IPS-20b (cell line): Measurements from ENCODE around the gene ACKR4.
"Not testable (repeated sequence)": the region's sequence is repeated elsewhere in the genome, so short reads cannot be mapped to it uniquely, and the experiment has no call there.

Experiments used
- H3K27ac ChIP-seq: one replicate; pipeline ENCODE4 v1.5.1; 2013; ENCODE audit warnings: low read length
- H3K27me3 ChIP-seq: 2 replicates; pipeline ENCODE4 v1.6.1; 2013; ENCODE audit warnings: mild to moderate bottlenecking, low read length, inconsistent platforms; ENCODE audit not compliant: insufficient read depth
- H3K36me3 ChIP-seq: 2 replicates; pipeline ENCODE4 v1.6.1; 2013; ENCODE audit warnings: low read depth, mild to moderate bottlenecking, inconsistent platforms, low read length, moderate library complexity; ENCODE audit not compliant: insufficient read depth
- H3K4me1 ChIP-seq: 2 replicates; pipeline ENCODE4 v1.6.1; 2013; ENCODE audit warnings: mild to moderate bottlenecking, control low read depth, inconsistent platforms, low read length, moderate library complexity; ENCODE audit not compliant: insufficient read depth
- H3K4me3 ChIP-seq: 2 replicates; pipeline ENCODE4 v1.5.1; 2013; ENCODE audit warnings: mild to moderate bottlenecking, low read length, inconsistent platforms
- H3K9ac ChIP-seq: 2 replicates; pipeline ENCODE4 v1.6.1; 2013; ENCODE audit warnings: low read depth, mild to moderate bottlenecking, inconsistent platforms, low read length, moderate library complexity
- H3K9me3 ChIP-seq: 2 replicates; pipeline ENCODE4 v1.6.1; 2013; ENCODE audit warnings: mild to moderate bottlenecking, low read depth, low read length, inconsistent platforms; ENCODE audit not compliant: insufficient read depth

The ACKR4 gene

GRCh38 chr3:132623646-132624045 lies 26.6 kb downstream of the ACKR4 start:
- H3K27me3 ChIP-seq: no peaks in the 10 kb centered on the region
- no peak overlapping the region for H3K9ac ChIP-seq
- no peaks in the 10 kb centered on the region for H3K4me1 ChIP-seq
- H3K27ac ChIP-seq: no peak overlapping the region
- H3K36me3 ChIP-seq: peaks cover 18% of the 10 kb centered on the region
- no peak overlapping the region for H3K4me3 ChIP-seq
- no peaks in the 10 kb centered on the region for H3K9me3 ChIP-seq

- peaks cover 18% of the 10 kb centered on the region for H3K36me3 ChIP-seq
- H3K9me3 ChIP-seq: no peaks in the 10 kb centered on the region
- H3K9ac ChIP-seq: no peak overlapping the region
- no peak overlapping the region for H3K4me3 ChIP-seq
- no peak overlapping the region for H3K27ac ChIP-seq
- no peaks in the 10 kb centered on the region for H3K4me1 ChIP-seq
- no peaks in the 10 kb centered on the region for H3K27me3 ChIP-seq
Measured at GRCh38 chr3:132624790-132625189, 27.7 kb downstream of the ACKR4 start.

GRCh38 chr3:132625613-132626012 lies 28.5 kb downstream of the ACKR4 start:
- Histone ChIP-seq H3K36me3 (peaks cover 18% of the 10 kb centered on the region), H3K27me3 (no peaks in the 10 kb centered on the region), H3K9me3 (no peaks in the 10 kb centered on the region), H3K4me1 (no peaks in the 10 kb centered on the region), H3K9ac (no peak overlapping the region), H3K27ac (no peak overlapping the region), H3K4me3 (no peak overlapping the region)

- H3K27ac ChIP-seq: no peak overlapping the region
- no peak overlapping the region for H3K4me3 ChIP-seq
- H3K9me3 ChIP-seq: no peaks in the 10 kb centered on the region
- no peaks in the 10 kb centered on the region for H3K4me1 ChIP-seq
- peaks cover 18% of the 10 kb centered on the region for H3K36me3 ChIP-seq
- no peak overlapping the region for H3K9ac ChIP-seq
- H3K27me3 ChIP-seq: no peaks in the 10 kb centered on the region
Measured at GRCh38 chr3:132626955-132627354, 29.9 kb downstream of the ACKR4 start.

- no peak overlapping the region for H3K4me3 ChIP-seq
- no peaks in the 10 kb centered on the region for H3K9me3 ChIP-seq
- H3K4me1 ChIP-seq: no peaks in the 10 kb centered on the region
- no peak overlapping the region for H3K27ac ChIP-seq
- no peaks in the 10 kb centered on the region for H3K27me3 ChIP-seq
- no peak overlapping the region for H3K9ac ChIP-seq
- peaks cover 18% of the 10 kb centered on the region for H3K36me3 ChIP-seq
Measured at GRCh38 chr3:132628157-132628556, 31.1 kb downstream of the ACKR4 start.

GRCh38 chr3:132629928-132630327 lies 32.9 kb downstream of the ACKR4 start:
- Histone ChIP-seq H3K4me3 (no peak overlapping the region), H3K9ac (no peak overlapping the region), H3K27ac (no peak overlapping the region), H3K9me3 (no peaks in the 10 kb centered on the region), H3K4me1 (no peaks in the 10 kb centered on the region), H3K27me3 (no peaks in the 10 kb centered on the region), H3K36me3 (peaks cover 18% of the 10 kb centered on the region)

GRCh38 chr3:132630612-132631011 lies 33.5 kb downstream of the ACKR4 start:
- H3K9me3 ChIP-seq: no peaks in the 10 kb centered on the region
- H3K27me3 ChIP-seq: no peaks in the 10 kb centered on the region
- no peak overlapping the region for H3K4me3 ChIP-seq
- H3K9ac ChIP-seq: no peak overlapping the region
- no peaks in the 10 kb centered on the region for H3K4me1 ChIP-seq
- H3K36me3 ChIP-seq: peaks cover 18% of the 10 kb centered on the region
- no peak overlapping the region for H3K27ac ChIP-seq

GRCh38 chr3:132635052-132635451 lies 38.0 kb downstream of the ACKR4 start:
- no peak overlapping the region for H3K27ac ChIP-seq
- no peak overlapping the region for H3K9ac ChIP-seq
- H3K9me3 ChIP-seq: no peaks in the 10 kb centered on the region

GRCh38 chr3:132637590-132637989 lies 40.5 kb downstream of the ACKR4 start:
- no peak overlapping the region for H3K9ac ChIP-seq
- no peaks in the 10 kb centered on the region; the same call in 1 of the 2 replicates for H3K4me1 ChIP-seq
- H3K9me3 ChIP-seq: no peaks in the 10 kb centered on the region
- no peak overlapping the region for H3K4me3 ChIP-seq
- H3K27ac ChIP-seq: no peak overlapping the region
- H3K36me3 ChIP-seq: peaks cover 9% of the 10 kb centered on the region; the same call in 1 of the 2 replicates
- no peaks in the 10 kb centered on the region for H3K27me3 ChIP-seq

More at GRCh38 chr3:132635052-132635451, 38.0 kb downstream of the ACKR4 start:
- Histone ChIP-seq H3K27me3 (no peaks in the 10 kb centered on the region), H3K4me3 (no peak overlapping the region), H3K36me3 (peaks cover 9% of the 10 kb centered on the region; the same call in 1 of the 2 replicates), H3K4me1 (no peaks in the 10 kb centered on the region; the same call in 1 of the 2 replicates)

GRCh38 chr3:132638706-132639105 lies 41.6 kb downstream of the ACKR4 start:
- Histone ChIP-seq H3K4me1 (no peaks in the 10 kb centered on the region; the same call in 1 of the 2 replicates), H3K27ac (no peak overlapping the region), H3K4me3 (no peak overlapping the region), H3K9ac (no peak overlapping the region), H3K9me3 (no peaks in the 10 kb centered on the region), H3K27me3 (no peaks in the 10 kb centered on the region), H3K36me3 (peaks cover 9% of the 10 kb centered on the region; the same call in 1 of the 2 replicates)

- not testable (repeated sequence) for H3K4me3 ChIP-seq, H3K9me3 ChIP-seq, H3K9ac ChIP-seq, H3K4me1 ChIP-seq, H3K27me3 ChIP-seq, H3K27ac ChIP-seq, H3K36me3 ChIP-seq
Measured at GRCh38 chr3:132641427-132641826, 44.4 kb downstream of the ACKR4 start.

- no peaks in the 10 kb centered on the region; the same call in 1 of the 2 replicates for H3K4me1 ChIP-seq
- no peak overlapping the region for H3K27ac ChIP-seq
- no peak overlapping the region for H3K4me3 ChIP-seq
- no peaks in the 10 kb centered on the region for H3K9me3 ChIP-seq
- H3K36me3 ChIP-seq: peaks cover 9% of the 10 kb centered on the region; the same call in 1 of the 2 replicates
- H3K27me3 ChIP-seq: no peaks in the 10 kb centered on the region
- no peak overlapping the region for H3K9ac ChIP-seq
Measured at GRCh38 chr3:132641837-132642538, 44.9 kb downstream of the ACKR4 start.
